GM19395 (cell line): ENCODE measurements around the gene GAB1.

Source experiments
- ATAC-seq: cut with Tn5 transposase; IDR thresholded peaks from one replicate; pipeline ENCODE4 v1.9.1; 2021; ENCODE audit warnings: mild to moderate bottlenecking, moderate library complexity; ENCODE audit not compliant: unreplicated experiment

GAB1 gene

DNA sequence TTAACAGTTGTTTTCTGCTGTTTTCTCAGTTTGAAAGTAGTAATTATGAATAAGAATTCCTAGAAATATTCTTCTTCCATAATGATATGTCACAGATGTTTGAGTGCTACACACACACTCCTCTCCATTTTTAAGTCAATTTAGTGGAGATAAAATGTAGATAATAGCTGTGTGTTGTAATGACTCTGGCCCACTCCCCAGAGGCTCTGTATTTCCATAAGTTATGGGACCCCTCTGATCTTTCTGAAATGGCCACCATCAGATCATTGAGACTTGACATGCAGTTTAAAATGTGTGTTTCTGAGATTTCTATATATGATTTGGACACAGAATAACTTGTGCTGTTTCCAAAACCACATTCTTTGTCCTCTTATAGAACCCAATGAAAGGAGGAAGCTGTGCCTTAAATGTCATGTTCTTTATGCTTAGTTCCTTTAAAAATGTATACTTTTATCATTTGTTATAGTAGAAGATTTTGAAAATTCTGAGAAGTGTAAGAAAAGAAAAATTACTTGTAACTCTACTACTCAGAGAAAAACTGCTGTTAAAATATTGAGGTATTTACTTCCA is 46.4 kb downstream of the GAB1 start:
- no peak for ATAC-seq

DNA sequence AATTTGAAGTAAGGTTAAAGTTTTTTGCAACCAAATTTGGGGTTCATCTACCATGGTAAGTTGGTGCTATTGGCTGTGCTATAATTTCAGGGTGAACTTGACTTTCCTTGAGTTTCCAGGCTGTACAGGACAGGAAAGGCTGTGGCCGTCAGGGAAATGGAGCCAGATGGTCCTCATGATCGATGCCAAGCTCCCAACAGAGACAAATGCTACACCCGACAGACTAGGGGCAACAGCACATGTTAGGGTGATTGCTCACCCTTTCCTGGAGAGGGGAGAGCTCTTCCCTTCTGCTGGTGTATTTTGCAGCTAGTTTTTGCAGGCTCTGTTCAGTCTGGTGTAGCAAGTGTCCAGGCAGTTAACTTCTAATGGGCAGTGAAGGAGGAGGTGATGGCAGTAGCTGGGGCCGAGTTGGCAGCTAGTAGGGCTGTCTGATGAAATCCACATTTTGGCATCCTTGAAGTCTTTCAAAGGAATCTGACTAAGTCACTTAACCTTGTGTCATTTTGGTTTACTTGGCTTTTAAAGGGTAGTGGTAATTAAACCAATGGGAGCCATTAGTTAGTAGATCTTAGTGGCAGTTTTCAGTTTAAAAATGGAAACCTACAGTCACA is 47.8 kb downstream of the GAB1 start:
- no peak for ATAC-seq

DNA sequence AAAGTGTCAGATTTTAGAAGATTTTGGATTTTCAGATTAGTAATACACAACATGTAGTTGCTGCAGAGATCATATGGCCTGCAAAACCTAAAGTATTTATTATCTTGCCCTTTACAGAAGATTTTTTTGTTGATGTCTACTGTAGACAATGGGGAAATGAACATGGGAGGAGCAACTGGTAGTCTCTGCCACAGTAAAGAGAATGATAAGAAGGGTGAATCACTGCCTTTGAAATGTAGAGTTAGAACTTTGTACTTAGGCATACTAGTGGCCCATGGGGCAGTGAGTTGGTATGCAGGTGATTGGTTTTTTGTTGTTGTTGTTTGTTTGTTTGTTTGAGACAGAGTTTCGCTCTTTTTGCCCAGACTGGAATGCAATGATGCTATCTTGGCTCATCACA is 50.1 kb downstream of the GAB1 start:
- ATAC-seq = no peak

DNA sequence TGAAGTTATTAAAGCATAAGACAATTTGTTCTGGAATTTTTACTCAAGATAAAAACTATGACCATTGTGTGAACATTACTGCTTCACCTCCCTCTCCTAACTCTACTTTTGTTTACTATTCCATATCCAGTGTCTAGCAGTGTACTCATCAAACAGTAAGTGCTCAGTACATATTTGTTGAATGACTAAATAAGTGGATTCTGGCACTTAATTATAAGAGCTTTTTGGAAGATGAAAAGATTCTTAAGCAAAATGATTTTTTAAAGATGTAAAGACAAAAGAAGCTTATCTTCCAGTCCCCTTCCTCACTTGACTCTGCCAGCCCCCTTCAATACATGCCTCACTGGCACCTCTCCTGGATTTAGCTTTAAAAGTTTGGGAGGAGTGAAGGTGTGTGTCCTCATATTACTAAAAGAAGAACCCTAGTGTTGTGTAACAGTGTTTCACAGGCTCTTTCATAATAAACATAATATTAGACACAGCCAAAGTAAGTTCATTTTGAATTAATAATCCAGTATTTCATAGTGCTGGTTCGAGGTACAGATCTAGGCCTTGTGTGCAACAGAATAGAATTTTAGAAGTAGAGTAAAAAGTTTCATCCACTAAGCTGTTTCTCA is 53.0 kb downstream of the GAB1 start:
- no peak for ATAC-seq

DNA sequence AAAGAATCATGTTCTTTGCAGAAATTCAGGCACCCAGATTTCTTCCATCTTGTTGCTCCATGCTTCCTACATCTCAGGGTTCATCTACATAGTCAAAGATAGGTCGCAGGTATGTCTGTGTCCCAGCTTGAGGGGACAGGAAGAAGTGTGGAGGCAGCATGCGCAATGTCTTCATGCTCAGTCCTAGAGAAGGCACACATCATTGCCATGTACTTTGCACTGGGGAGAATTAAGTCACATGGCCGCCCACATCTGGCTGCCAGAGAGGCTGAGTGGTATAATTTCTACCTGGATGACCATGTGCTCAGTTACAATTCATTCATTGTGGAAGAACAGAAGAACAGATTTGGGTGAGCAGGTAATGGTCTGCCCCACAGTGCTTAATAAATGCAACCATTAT is 54.1 kb downstream of the GAB1 start:
- ATAC-seq = no peak

DNA sequence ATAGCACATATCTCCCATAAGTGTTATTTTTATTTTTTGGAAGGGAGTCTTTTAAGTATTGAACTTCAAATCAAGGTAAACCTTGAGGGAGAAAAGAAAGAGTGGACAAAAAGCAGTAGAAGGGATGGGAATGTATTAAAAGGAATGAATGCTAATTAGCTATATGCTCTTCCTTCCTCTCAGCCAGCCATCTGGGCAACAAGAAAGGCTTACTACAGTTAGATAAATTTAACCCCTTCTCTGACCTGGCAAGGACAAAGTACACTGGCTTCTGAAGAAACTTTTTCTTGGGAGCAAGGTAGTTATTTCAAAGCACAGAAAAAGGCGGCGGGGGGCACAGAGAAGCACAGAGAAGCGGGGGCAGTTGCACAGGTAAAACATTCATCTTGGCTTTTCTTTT is 54.6 kb downstream of the GAB1 start:
- no peak for ATAC-seq

DNA sequence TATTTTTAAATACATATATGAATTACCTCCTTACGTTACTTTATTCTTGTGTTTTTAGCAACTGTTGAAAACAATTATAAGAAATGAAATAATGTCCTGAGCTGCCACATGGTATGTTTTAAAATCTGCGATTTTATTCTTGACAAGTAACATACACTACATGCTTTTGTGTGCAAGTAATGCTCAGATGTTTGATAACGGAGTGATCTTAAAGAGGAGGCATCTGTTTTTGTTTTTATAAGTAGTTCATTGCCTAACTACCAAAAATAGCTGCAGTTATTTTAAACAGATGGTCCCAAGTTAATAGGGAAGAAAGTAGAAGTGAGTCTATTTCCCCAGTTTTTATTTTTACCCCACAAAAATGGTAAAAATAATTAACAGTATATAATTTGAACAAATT is 55.2 kb downstream of the GAB1 start:
- ATAC-seq = no peak

DNA sequence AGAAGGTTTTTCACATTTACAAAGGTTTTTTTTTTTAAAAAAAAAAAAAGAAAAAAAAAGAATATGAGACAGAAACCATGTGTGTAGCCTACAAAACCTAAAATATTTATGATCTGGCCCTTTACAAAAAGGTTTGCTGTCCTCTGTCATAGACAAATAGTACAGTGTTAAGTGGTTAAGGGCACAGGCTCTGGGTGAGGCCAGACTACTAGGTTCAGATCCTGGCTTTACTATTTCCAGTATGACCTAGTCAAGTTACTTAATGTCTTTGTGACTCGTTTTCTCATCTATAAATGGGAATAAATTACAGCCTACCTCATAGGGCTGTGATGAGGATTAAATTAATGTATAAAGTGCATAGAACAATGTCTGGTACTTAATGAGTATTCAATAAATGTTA is 56.5 kb downstream of the GAB1 start:
- no peak for ATAC-seq

DNA sequence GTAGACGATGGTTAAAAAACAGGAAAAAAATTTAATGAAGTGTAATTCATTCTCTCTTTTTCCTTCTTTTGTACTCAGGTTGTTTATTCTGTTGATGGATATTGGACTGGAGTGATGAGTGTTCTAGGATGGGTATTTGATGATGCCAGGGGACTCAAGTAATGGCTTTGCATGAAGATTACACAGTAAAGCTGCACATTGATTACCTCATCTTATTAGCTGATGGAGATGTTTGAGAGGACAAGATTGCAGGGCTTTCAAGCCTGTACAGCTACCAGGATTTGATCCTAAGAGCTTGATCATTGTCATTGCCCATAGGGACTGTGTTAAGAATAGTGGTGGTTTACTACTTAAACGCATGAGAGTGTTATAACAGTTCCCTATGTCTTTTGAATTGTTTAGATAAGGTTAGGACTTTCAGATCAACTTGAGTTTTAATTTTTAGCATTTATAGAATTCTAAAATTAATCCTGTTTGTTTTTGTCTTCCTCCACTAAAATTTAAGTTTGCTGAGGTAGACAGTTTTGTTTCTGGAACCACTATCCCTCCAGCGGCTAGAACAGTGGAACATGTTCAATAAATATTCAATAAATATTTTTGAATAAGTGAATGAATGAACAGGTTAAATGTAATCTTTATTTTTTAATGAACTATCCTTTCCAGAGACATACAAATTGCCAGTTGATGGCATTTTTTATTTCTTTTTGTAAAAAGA is 58.2 kb downstream of the GAB1 start:
- no peak for ATAC-seq

DNA sequence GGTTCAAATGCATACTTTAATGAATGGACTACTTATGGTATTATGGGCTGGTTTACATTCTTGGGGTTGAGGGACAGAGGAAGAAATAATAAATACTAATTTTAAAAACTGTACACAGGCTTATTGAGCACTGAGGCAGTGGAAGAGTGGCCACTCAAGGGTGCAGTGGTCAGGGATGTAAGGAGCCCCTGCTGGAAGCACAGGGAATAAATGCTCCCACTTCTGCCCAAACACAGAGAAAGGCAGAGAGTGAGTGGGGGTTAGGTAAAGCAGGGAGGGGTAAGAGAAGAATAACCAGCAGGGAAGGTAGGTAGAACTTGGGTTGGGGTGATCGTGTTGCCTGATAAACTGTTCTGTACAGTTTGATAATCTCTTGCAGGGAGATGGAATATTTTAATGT is 60.0 kb downstream of the GAB1 start:
- ATAC-seq = no peak

DNA sequence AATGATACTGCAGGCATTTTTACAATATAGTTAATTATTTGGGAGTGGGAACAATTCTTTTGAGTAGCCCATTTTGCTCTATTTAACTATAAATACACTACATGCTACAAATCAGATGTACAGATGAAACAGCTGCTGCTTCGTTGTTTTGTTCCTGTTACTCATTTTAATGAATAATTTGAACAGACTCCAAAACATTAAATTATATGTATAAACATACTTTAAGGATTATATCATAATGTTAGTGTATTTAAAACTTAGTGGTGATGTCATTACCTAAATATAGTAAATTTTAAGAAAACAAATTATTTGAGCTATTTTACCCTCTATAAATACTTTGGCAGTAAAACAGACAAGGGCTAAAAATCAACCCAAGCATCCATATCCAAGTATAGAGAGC is 60.7 kb downstream of the GAB1 start:
- no peak for ATAC-seq

DNA sequence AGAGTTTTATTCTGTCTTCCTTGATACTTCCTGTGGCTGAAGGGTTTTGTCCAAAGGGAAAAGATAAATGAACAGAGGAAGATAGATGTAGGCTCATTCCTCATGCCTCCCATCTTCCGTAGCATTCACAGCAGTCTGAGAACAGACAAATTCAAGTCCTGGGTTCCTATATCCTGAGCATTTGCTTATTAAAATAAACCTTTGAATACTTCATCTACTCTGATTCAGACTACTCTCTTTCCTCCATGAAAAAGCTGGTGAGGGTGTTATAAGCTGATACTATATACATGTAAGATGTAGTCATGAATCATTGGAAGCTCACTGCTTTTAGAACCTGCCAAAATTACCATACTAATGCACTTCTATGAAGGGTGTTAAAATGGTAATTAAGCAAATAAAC is 61.2 kb downstream of the GAB1 start:
- ATAC-seq = no peak

DNA sequence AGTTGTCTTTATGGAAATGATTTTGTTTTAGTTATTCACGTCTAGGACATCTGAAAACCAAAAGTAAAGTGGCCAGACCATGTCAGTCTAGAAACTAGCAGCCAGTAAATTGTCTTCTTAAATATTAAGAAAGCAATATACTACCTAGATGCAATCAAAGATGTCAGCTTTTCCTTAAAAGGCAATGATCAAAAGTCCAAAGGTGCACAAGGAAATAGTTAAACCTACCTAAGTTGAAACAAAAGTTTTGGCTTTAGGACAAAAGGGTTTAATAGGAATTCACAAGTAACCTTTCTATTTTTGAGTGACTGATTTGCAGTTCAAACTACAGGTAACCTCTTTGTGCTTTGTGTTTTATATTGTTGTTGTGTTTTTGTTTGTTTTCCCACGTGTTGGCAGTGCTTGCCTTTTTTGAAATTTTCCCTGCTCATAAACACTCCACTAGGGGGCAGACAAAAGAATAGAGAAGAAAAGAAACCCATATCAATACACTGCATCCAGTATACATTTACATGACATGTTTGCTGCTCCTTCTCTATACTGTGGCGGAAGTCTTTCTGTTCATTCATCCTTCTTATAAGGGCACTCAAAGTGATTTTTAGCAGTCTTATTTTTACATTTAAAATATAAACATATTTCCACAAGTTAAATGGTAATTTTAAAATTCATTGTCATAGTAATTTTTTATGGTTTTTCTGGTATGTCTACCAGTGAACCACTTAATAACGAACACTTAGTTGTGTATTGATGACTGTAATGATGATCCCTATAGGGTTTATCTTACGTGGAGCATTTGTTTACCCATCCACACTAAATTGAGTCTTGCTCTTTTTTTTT is 62.7 kb downstream of the GAB1 start:
- ATAC-seq = peak; percentile 65

DNA sequence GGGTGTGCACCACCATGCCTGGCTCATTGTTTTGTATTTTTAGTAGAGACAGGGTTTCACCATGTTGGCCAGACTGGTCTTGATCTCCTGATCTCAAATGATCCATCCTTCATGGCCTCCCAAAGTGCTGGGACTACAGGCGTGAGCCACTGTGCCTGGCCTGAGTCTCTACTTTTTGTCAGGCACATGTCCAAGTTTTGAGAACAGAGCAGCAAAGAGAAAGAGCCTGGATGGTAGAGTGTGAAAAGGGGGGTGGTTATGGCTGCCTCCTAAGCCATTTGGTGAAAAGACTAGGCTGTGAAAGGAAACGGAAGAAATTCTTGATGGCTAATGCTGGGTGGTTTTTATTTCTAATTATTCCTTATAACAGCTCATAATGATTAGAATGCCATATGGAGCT is 63.4 kb downstream of the GAB1 start:
- ATAC-seq = no peak

DNA sequence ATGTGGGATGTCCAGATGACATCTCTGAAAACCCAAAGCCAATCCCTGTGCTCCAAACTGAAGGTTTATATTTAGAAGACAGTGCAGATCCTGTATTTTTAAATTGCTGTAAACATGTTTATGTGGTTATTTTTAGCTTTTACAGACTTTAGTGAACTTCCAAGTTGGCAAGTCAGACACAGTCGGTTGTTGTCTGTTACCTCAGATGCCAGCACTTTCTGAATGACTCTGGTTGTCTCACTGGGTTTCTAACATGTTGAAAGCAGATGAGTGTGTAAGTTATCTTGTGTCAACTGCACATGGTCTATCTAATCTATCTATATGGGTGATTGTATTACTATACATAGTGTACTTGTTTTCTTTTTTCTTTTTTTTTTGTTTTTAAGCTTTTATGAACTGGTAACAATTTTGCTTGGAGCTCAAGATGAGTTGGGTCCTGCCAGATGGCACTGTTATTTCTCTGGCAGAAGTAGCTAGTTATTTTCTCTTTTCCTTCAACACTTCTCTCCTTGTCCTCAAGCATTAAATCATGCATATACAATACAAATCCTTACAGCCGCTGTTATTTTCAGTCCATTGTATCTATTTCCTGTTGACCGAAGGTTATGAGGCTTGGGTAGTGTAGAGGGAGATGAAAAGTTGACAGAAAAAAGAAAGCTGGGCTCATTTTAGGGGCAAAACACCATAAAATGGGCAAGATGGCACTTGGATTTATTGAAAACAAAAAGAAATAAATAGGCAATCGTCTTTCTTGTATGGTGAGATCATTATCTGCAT is 66.3 kb downstream of the GAB1 start:
- peak; percentile 28 for ATAC-seq

DNA sequence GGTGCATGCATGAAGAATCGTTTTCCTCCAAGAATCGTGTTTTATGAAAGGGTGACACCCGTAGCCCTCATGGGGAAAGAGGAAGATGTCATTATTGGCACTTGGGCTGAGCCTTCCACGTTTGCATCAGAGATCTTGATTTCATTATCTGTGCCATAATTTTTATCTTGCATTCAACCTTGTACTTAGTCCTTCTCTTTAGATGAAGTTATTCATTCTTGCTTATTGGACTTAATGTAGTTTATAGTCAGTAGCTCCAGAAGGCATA is 66.8 kb downstream of the GAB1 start:
- no peak for ATAC-seq

DNA sequence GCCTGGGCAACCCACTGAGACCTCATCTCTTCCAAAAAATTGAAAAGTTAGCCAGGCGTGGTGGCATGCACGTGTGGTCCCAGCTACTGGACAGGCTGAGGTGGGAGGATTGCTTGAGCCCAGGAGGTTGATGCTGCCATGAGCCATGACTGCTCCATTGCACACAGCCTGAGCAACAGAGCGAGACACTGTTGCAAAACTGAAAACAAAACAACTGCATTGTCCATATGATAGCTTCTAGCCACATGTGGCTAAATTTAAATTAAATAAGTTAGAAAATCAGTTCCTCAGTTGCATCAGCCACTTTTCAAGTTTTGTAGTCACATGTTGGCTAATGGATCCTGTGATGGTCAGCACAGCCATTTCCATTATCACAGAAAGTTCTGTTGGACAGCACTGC is 67.9 kb downstream of the GAB1 start:
- ATAC-seq = peak; percentile 96

DNA sequence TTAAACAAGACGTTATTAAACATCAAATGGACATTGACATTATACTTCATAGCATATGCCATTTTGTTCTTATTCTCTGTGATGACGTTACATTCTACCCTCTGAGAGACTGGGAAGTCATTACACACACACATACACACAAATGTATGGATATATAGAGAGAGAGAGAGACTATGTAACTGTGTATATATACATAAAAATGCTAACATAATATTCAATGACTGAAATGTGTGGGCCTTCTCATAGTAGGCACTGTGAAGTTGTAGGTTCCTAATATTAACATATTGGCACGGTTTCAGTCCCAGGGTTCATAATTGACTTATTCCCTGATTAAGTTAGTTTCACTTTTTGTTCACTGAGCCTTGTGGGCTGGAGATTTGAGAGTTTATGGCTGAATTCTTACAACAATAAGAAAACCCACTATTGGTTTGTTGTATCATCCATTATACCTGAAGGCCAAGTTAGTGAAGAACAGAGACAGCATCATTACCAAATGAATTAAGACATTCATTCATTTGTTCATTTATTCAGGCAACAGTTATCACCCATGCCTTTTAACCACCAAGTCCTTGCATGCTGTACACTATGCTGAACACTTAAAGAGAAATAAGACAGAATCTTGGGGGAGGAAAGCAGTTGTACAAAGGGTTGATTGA is 68.5 kb downstream of the GAB1 start:
- ATAC-seq = peak; percentile 37

DNA sequence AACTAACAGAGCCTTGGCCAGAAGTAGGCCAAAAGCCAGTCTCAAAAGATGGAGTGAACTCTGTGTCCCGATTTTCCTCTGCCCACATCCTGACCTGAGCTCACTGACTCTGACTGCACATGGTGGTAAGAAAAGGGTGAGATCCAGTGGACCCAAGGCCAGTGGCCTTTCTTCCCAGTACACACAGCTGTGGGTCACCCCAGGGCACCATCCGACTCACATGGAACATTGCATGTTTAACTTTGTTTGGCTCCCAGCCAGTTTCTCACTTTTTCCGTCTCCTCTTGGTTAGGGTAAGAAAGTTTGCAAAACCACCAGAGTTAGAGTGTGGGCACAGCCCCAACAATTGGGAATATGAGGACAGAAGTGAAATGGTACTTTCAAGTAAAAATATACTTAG is 69.8 kb downstream of the GAB1 start:
- ATAC-seq = no peak

DNA sequence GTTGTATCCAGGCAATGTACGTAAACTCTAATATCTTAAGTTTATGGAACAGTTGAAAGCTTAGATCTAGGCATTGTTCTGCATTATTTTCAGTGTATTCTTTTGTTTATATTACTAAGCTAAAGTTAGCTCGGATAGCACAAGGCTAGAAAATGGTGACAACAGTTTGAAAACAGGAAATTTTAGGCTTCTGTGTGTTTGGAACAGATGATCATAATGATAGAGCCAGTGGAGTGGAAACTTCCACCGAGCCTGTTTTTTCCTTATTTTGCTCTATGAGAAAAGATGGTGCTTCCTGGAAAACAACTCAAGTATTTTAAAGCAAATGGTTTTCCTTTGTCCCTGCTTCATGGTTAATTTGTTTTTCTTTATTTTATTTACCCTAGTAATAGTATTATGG is 70.8 kb downstream of the GAB1 start:
- no peak for ATAC-seq
